Neural progenitor cell (in vitro differentiated cells): ENCODE results near the gene GSG1L. TPM values are rescaled to one million over a fixed set of nuclear protein-coding genes. Genes with fewer than 3 reads are reported as not detected.

Source experiments
- DNase-seq: peaks from one replicate; pipeline ENCODE4 v3.0.0-alpha.2; 2016; ENCODE audit warnings: low spot score
- H2AFZ ChIP-seq: fragments of 200-600 bp; sonication (generic); replicated peaks from 2 replicates; pipeline ENCODE4 v1.6.1; 2016; ENCODE audit warnings: antibody characterized with exemption
- H3F3A ChIP-seq: fragments of 200-600 bp; sonication (generic); 2 replicates; pipeline ENCODE4 v1.6.1; 2016; ENCODE audit warnings: antibody characterized with exemption, low read depth
- H3K27ac ChIP-seq: fragments of 200-600 bp; sonication (generic); 2 replicates; pipeline ENCODE4 v1.5.1; 2016; ENCODE audit warnings: mild to moderate bottlenecking
- H3K27me3 ChIP-seq: fragments of 200-600 bp; sonication (generic); 2 replicates; pipeline ENCODE4 v1.6.1; 2016; ENCODE audit warnings: mild to moderate bottlenecking, moderate library complexity
- H3K36me3 ChIP-seq: fragments of 200-600 bp; sonication (generic); 2 replicates; pipeline ENCODE4 v1.5.1; 2016
- H3K4me1 ChIP-seq: fragments of 200-600 bp; sonication (generic); 2 replicates; pipeline ENCODE4 v1.6.1; 2016; ENCODE audit warnings: mixed run types
- H3K4me2 ChIP-seq: fragments of 200-600 bp; sonication (generic); 2 replicates; pipeline ENCODE4 v1.6.1; 2016
- H3K4me3 ChIP-seq: fragments of 200-600 bp; sonication (generic); 2 replicates; pipeline ENCODE4 v1.5.1; 2016
- H3K79me2 ChIP-seq: fragments of 200-600 bp; sonication (generic); 2 replicates; pipeline ENCODE4 v1.6.1; 2016; ENCODE audit warnings: low read depth
- H3K9ac ChIP-seq: fragments of 200-600 bp; sonication (generic); 2 replicates; pipeline ENCODE4 v1.6.1; 2016
- H3K9me3 ChIP-seq: fragments of 200-600 bp; sonication (generic); 2 replicates; pipeline ENCODE4 v1.5.1; 2016; ENCODE audit warnings: low read depth
- H4K20me1 ChIP-seq: fragments of 200-600 bp; sonication (generic); 2 replicates; pipeline ENCODE4 v1.6.1; 2016; ENCODE audit warnings: low read depth
- H3K27ac Mint-ChIP-seq: 3 replicates; pipeline ENCODE4 v1.8.0; 2021; ENCODE audit warnings: mixed read lengths
- H3K27me3 Mint-ChIP-seq: 2 replicates; pipeline ENCODE4 v1.8.0; 2022; ENCODE audit warnings: low read depth, mild to moderate bottlenecking, inconsistent platforms, moderate library complexity, mixed read lengths; ENCODE audit not compliant: insufficient read depth
- H3K36me3 Mint-ChIP-seq: 3 replicates; pipeline ENCODE4 v1.8.0; 2021; ENCODE audit warnings: mixed read lengths
- H3K4me1 Mint-ChIP-seq: 3 replicates; pipeline ENCODE4 v1.8.0; 2021; ENCODE audit warnings: mixed read lengths
- H3K4me3 Mint-ChIP-seq: 3 replicates; pipeline ENCODE4 v1.8.0; 2021; ENCODE audit warnings: mild to moderate bottlenecking, moderate library complexity, mixed read lengths
- H3K9me3 Mint-ChIP-seq: 3 replicates; pipeline ENCODE4 v1.8.0; 2020; ENCODE audit warnings: mixed read lengths
- CTCF ChIP-seq: fragments of 200-600 bp; sonication (generic); IDR thresholded peaks from 2 replicates; pipeline ENCODE4 v1.5.1; 2017; ENCODE audit warnings: antibody characterized with exemption, mild to moderate bottlenecking
- EZH2 ChIP-seq: fragments of 200-600 bp; sonication (generic); IDR thresholded peaks from 2 replicates; pipeline ENCODE4 v1.6.1; 2017; ENCODE audit warnings: antibody characterized with exemption, mild to moderate bottlenecking, moderate library complexity
- EZH2phosphoT487 ChIP-seq: fragments of 200-600 bp; sonication (generic); IDR thresholded peaks from 2 replicates; pipeline ENCODE4 v1.6.1; 2017; ENCODE audit warnings: antibody characterized with exemption
- total RNA-seq: library from RNA; depleted of rRNA; stranded (reverse); fragments of >200 nt; gene quantifications from 2 replicates; pipeline ENCODE4 v1.2.3, GENCODE V29; 2015; ENCODE audit warnings: low replicate concordance

Gene GSG1L
- total RNA-seq, 1 donor from 2014 or later, result not detected

- Histone ChIP-seq H3K9ac (no peak overlapping the region), H3K79me2 (no peaks in the 10 kb centered on the region), H3K4me2 (no peak overlapping the region), H3F3A (no peaks in the 10 kb centered on the region), H2AFZ (no peak overlapping the region), H3K27me3 (no peaks in the 10 kb centered on the region), H4K20me1 (no peaks in the 10 kb centered on the region), H3K9me3 (no peaks in the 10 kb centered on the region), H3K4me1 (no peaks in the 10 kb centered on the region), H3K27ac (no peak overlapping the region), H3K4me3 (no peak overlapping the region), H3K36me3 (no peaks in the 10 kb centered on the region)
- no peaks in the 10 kb centered on the region for H3K9me3 Mint-ChIP-seq
- no peak for TF ChIP-seq EZH2phosphoT487
- no peak for TF ChIP-seq CTCF
- no peak for TF ChIP-seq EZH2
- no peaks in the 10 kb centered on the region for H3K36me3 Mint-ChIP-seq
- no peak for DNase-seq
- no peak overlapping the region for H3K4me3 Mint-ChIP-seq
- peaks cover 11% of the 10 kb centered on the region for H3K27me3 Mint-ChIP-seq
- H3K4me1 Mint-ChIP-seq, result peaks cover 5% of the 10 kb centered on the region
- H3K27ac Mint-ChIP-seq, result no peak overlapping the region
Measured at GRCh38 chr16:28038409-28038808, 25.1 kb downstream of the GSG1L start.

- no peaks in the 10 kb centered on the region for H3K36me3 Mint-ChIP-seq
- H3K4me1 Mint-ChIP-seq, result peaks cover 5% of the 10 kb centered on the region
- no peak overlapping the region for H2AFZ ChIP-seq
- no peaks in the 10 kb centered on the region for H3F3A ChIP-seq
- H3K9me3 ChIP-seq, result no peaks in the 10 kb centered on the region
- no peak overlapping the region for H3K27ac Mint-ChIP-seq
- TF ChIP-seq CTCF (no peak), EZH2 (no peak), EZH2phosphoT487 (no peak)
- no peak overlapping the region for H3K4me2 ChIP-seq
- no peak overlapping the region for H3K9ac ChIP-seq
- H3K4me3 ChIP-seq, result no peak overlapping the region
- no peaks in the 10 kb centered on the region for H3K9me3 Mint-ChIP-seq
- no peaks in the 10 kb centered on the region for H3K4me1 ChIP-seq
- H3K36me3 ChIP-seq, result no peaks in the 10 kb centered on the region
- DNase-seq, result no peak
- no peaks in the 10 kb centered on the region for H4K20me1 ChIP-seq
- H3K27ac ChIP-seq, result no peak overlapping the region
- no peak overlapping the region for H3K4me3 Mint-ChIP-seq
- no peaks in the 10 kb centered on the region for H3K79me2 ChIP-seq
- H3K27me3 ChIP-seq, result peaks cover 6% of the 10 kb centered on the region
- peaks cover 17% of the 10 kb centered on the region for H3K27me3 Mint-ChIP-seq
Measured at GRCh38 chr16:28035866-28036393, 27.6 kb downstream of the GSG1L start.

GRCh38 chr16:28033870-28034269 lies 29.6 kb downstream of the GSG1L start:
- Mint-ChIP-seq H3K36me3 (no peaks in the 10 kb centered on the region), H3K27ac (no peak overlapping the region), H3K27me3 (peaks cover 21% of the 10 kb centered on the region), H3K9me3 (no peaks in the 10 kb centered on the region), H3K4me1 (peaks cover 5% of the 10 kb centered on the region), H3K4me3 (no peak overlapping the region)
- Histone ChIP-seq H3K4me1 (peaks cover under 1% of the 10 kb centered on the region), H3F3A (no peaks in the 10 kb centered on the region), H3K79me2 (no peaks in the 10 kb centered on the region), H3K27me3 (peaks cover 6% of the 10 kb centered on the region), H2AFZ (no peak overlapping the region), H3K4me2 (no peak overlapping the region), H3K9me3 (no peaks in the 10 kb centered on the region), H3K27ac (no peak overlapping the region), H3K36me3 (no peaks in the 10 kb centered on the region), H3K4me3 (no peak overlapping the region), H3K9ac (no peak overlapping the region), H4K20me1 (no peaks in the 10 kb centered on the region)
- no peak for TF ChIP-seq EZH2phosphoT487
- no peak for TF ChIP-seq CTCF
- TF ChIP-seq EZH2, result no peak
- no peak for DNase-seq
